Aorta (tissue), 5 donors: Measurements from ENCODE around the gene ERN1. TPM values are rescaled to one million over a fixed set of nuclear protein-coding genes. Genes with fewer than 3 reads are reported as not detected.

Source experiments
- ATAC-seq: fragments of 200-7000 bp; cut with Tn5 transposase; one replicate; pipeline ENCODE4 v1.9.1; 2022; ENCODE audit warnings: moderate library complexity; ENCODE audit not compliant: low FRiP score
- DNase-seq, 2 donors: peaks; one replicate each; pipeline ENCODE4 v3.0.0-alpha.2; 2020
- H3K27ac ChIP-seq, 2 donors: one replicate each; pipeline ENCODE4 v1.5.1; 2013; ENCODE audit warnings: low read length in 2 of 2, mild to moderate bottlenecking in 2 of 2, moderate library complexity in 2 of 2, control low read depth in 1 of 2, inconsistent platforms in 1 of 2, low read depth in 1 of 2
- H3K27me3 ChIP-seq, 2 donors: one replicate each; pipeline ENCODE4 v1.6.1; 2013; ENCODE audit warnings: control low read depth in 1 of 2, low read length in 1 of 2, mild to moderate bottlenecking in 1 of 2, moderate library complexity in 1 of 2; ENCODE audit not compliant: insufficient read depth in 2 of 2, control insufficient read depth in 1 of 2
- H3K36me3 ChIP-seq, 2 donors: one replicate each; pipeline ENCODE4 v1.6.1; 2013; ENCODE audit warnings: control low read depth in 1 of 2, low read length in 1 of 2, mild to moderate bottlenecking in 1 of 2; ENCODE audit not compliant: insufficient read depth in 2 of 2, control insufficient read depth in 1 of 2
- H3K4me1 ChIP-seq, 2 donors: one replicate each; pipeline ENCODE4 v1.6.1; 2013; ENCODE audit warnings: low read length in 2 of 2, control low read depth in 1 of 2, mild to moderate bottlenecking in 1 of 2, moderate library complexity in 1 of 2; ENCODE audit not compliant: insufficient read depth in 2 of 2, control insufficient read depth in 1 of 2
- H3K4me3 ChIP-seq, 2 donors: one replicate each; pipeline ENCODE4 v1.5.1; 2013; ENCODE audit warnings: low read length in 2 of 2, control low read depth in 1 of 2, mild to moderate bottlenecking in 1 of 2
- H3K9me3 ChIP-seq: one replicate; pipeline ENCODE4 v1.6.1; 2013; ENCODE audit warnings: mild to moderate bottlenecking, low read length; ENCODE audit not compliant: control insufficient read depth
- WGBS, 2 donors: extraction: QIAGEN DNeasy Blood & Tissue Kit; methylation state at CpG; one replicate each; pipeline ENCODE4 v1.1.7; 2013; 5-methylcytosine and 5-hydroxymethylcytosine counted together
- intact Hi-C, 2 donors: fragments of 100-400 bp; cut with DNase I; formaldehyde crosslinking; loops; one replicate each; pipeline versions ENCODE4 v1.14.2 to v1.15.0; 2022
- polyA plus RNA-seq, 2 donors: library from polyadenylated mRNA; stranded (reverse); fragments of 200-250 nt; gene quantifications; one replicate each; pipeline ENCODE4 v1.2.3, GENCODE V29; 2013
- total RNA-seq, 2 donors: library from RNA; stranded (reverse); fragmentation: NEBNext Ultra II Directional; extraction: Animal tissue kit (Norgen Biotek cat#: 25700); gene quantifications; one replicate each; pipeline ENCODE4 v1.2.1, GENCODE V29; 2021
- donor health status: healthy with polysubstance abuse.
- donor health status: Bipolar disorder and iron deficiency.
- donor health status: DM: no; HTN: no; CAD: no.
- donor health status: DM: no; HTN: no; CAD: no.
- donor health status: DM: yes; HTN: yes; CAD: no.

The ERN1 gene
- total and polyA plus RNA-seq, 4 donors = 1.0 to 31.0 (median 11.5) TPM

DNA sequence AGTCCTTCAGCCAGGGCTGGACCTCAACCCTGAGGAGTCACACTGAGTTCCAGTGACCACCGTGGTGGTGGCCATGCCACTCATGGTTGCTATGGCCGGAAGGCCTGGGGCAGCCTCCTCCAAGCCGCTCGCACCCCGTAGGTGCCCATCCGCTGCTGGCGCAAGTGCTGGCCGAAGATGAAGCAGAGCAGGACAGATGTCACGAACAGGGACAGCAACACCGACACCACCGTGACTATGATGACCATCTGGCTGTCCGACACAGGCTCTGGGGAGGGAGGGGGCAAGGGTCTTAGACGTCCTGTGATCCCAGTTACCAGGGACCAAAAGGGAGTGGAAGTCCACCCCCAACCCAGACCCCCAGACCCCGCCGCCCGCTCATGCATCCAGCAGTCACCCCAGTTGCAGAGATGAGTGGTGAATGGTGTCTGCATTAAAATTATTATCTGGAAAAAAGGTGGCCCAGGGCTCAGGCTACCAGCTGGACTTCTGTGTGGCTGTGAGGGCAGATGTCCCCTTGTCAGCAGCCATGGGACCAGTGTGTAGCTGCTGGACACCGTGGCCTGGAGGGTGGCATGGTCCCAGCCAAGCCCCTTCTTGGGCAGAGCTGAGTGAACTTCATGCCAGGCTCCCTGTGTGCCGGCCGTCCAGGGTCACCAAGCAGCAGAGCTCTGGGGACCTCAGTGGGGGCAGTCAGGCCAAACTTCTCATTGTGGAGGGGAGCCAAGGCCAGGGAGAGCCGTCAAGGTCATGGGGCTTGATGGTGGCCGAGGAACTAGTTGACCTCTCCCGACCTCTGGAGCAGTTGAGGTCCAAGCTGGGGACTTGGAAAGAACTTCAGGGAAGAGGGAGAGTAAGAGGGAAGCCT, 127.1 kb downstream of the ERN1 start:
- no peak overlapping the region for H3K4me3 ChIP-seq
- H3K9me3 ChIP-seq = no peaks in the 10 kb centered on the region
- intact Hi-C loops = no loop called here
- DNase-seq (peak; percentile 45 to 65), ATAC-seq (no peak)
- no peaks in the 10 kb centered on the region for H3K36me3 ChIP-seq
- H3K4me1 ChIP-seq = no peaks in the 10 kb centered on the region
- WGBS, 2 donors = 86 to 92% methylated on average over 22 of the region's 22 CpGs
- H3K27me3 ChIP-seq = no peaks in the 10 kb centered on the region
- H3K27ac ChIP-seq = no peak overlapping the region

DNA sequence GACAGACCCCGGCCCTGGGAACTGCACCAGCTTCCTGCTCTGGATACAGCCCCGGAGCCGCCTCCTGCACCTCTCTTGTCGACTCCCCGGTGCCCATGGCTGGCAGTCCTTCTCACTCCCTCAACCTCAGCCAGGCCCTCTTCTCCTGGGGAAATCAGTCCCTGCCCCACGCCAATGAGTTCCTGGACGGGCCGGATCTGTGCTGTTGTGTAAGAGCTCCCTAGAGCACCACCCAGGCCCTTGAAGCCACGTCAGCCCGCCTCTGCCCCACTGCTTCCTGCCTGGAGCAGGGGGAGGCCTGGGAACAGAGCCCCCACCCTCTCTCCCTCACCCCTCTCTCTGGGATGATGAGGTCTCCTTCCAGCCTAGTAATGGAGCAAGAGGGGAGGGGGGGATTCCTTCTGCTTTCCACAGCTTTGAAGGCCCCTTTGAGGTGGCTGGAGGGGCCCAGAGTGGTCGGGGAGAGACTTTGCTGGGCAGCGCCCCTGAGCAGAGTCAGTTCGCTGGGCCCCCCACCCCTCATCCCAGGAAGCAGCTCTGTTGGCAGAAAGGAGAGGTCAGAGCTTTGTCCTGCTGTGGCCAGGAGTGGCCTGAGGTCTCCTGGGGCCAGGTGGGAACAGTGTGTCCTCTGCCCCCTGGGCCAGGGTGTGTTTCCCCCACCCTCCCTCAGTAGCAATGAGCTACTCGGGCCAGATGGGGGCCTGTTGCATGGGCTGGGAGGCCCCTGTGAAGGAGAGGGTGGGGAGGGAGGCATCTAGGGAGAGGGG, 128.0 kb downstream of the ERN1 start:
- Histone ChIP-seq H3K27ac (no peak overlapping the region), H3K4me1 (no peaks in the 10 kb centered on the region), H3K27me3 (no peaks in the 10 kb centered on the region), H3K36me3 (no peaks in the 10 kb centered on the region), H3K9me3 (no peaks in the 10 kb centered on the region), H3K4me3 (no peak overlapping the region)
- intact Hi-C loops = no loop called here
- ATAC-seq (peak; percentile 53), DNase-seq (peak; percentile 79 to 80)
- WGBS, 2 donors = 87 to 90% methylated on average over 14 of the region's 14 CpGs

DNA sequence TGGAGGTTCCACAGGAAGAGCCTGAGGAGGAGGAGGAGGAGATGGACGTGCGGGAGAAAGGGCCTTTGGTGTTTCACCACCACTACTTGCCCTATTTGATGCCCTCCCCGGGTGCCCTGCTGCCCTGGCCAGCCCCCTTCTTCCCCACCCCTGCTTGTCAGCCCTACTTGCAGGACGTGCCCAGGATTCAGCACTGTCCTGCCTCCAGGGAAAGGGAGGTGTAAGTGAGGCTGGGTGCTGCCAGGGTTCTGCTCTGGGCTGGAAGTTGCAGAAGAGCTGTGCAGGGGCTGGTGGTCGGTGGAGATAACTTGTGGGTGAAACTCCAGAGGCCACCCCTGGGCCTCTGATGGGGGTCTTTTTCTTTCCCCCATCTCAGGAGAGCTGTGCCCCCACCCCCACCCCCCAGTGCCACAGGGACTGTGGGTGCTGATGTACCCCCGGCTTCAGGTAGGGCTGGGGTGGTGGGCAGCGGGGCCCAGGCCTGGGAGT, 128.8 kb downstream of the ERN1 start:
- H3K4me1 ChIP-seq = no peaks in the 10 kb centered on the region
- DNase-seq (peak; percentile 37 to 57), ATAC-seq (no peak)
- no peaks in the 10 kb centered on the region for H3K27me3 ChIP-seq
- intact Hi-C loops = no loop called here
- no peaks in the 10 kb centered on the region for H3K9me3 ChIP-seq
- H3K36me3 ChIP-seq = no peaks in the 10 kb centered on the region
- WGBS, 2 donors = 90 to 96% methylated on average over 7 of the region's 7 CpGs
- no peak overlapping the region for H3K27ac ChIP-seq
- no peak overlapping the region for H3K4me3 ChIP-seq

DNA sequence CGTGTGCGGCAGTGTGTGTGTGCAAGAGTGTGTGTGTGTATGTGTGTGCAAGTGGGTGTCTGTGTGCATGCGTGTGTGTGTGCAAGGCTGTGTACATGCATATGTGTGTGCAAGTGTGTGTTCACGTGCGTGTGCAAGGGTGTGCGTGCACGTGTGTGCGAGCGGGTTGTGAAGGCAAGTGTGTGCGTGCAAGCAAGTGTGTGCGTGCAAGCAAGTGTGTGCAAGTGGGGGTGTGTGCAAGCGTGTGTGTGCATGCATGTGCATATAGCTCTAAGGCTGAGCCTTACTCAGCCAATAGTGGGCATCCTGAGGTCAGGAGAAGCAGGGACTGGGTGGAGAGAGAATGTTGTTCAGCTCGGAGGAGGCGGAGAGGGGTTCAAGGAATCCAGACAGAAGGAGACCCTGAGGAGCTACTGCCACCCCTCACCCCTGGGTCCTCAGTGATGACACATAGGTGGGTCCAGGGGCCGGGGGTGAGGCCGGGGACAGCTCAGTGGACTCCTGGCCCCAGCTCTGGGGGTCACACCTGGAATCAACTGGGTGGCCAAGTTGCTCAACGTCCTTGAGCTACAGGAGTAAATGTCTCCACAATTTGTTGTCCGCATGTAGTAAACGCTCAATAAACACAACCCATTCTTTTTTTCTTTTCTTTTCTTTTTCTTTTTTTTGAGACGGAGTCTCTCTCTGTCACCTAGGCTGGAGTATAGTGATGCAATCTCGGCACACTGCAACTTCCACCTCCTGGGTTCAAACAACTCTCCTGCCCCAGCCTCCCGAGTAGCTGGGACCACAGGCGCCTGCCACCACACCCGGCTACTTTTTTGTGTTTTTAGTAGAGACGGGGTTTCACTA, 130.0 kb downstream of the ERN1 start:
- Histone ChIP-seq H3K4me1 (no peaks in the 10 kb centered on the region), H3K27me3 (no peaks in the 10 kb centered on the region), H3K9me3 (no peaks in the 10 kb centered on the region), H3K27ac (no peak overlapping the region), H3K4me3 (no peak overlapping the region), H3K36me3 (no peaks in the 10 kb centered on the region)
- intact Hi-C loops = no loop called here
- ATAC-seq (no peak), DNase-seq (peak; percentile 32 to 55)
- 87 to 89% methylated on average over 24 to 25 of the region's 25 CpGs for WGBS, 2 donors

- H3K27me3 ChIP-seq = no peaks in the 10 kb centered on the region
- 33 to 34% methylated on average over 26 to 33 of the region's 33 CpGs for WGBS, 2 donors
Measured at GRCh38 chr17:63998721-63999679, 130.9 kb downstream of the ERN1 start.

GRCh38 chr17:63998050-63998720, 131.8 kb downstream of the ERN1 start, which contains the start of gene PRR29:
PRR29 (plus strand) TSS chr17:63998351; CDS start chr17:63998365, 14 bp downstream.
- intact Hi-C loops = no loop called here
- Histone ChIP-seq H3K4me3 (peak within 1 kb of the TSS in 1 of 2 donors; percentile 17), H3K36me3 (no peaks in the 10 kb centered on the region), H3K27me3 (no peaks in the 10 kb centered on the region), H3K4me1 (no peaks in the 10 kb centered on the region), H3K27ac (no peak within 1 kb of the TSS), H3K9me3 (no peaks in the 10 kb centered on the region)
- peak; percentile 58 for ATAC-seq
- DNase-seq = peak; percentile 79 to 88
- 1% methylated on average over 34 to 43 of the region's 43 CpGs for WGBS, 2 donors

More at GRCh38 chr17:63998721-63999679, 130.9 kb downstream of the ERN1 start:
- no peaks in the 10 kb centered on the region for H3K36me3 ChIP-seq
- peak overlapping the region in 1 of 2 donors; percentile 17 for H3K4me3 ChIP-seq
- no peak overlapping the region for H3K27ac ChIP-seq
- intact Hi-C loops = no loop called here
- H3K9me3 ChIP-seq = no peaks in the 10 kb centered on the region
- no peaks in the 10 kb centered on the region for H3K4me1 ChIP-seq
- ATAC-seq (no peak), DNase-seq (peak; percentile 47 to 74)

DNA sequence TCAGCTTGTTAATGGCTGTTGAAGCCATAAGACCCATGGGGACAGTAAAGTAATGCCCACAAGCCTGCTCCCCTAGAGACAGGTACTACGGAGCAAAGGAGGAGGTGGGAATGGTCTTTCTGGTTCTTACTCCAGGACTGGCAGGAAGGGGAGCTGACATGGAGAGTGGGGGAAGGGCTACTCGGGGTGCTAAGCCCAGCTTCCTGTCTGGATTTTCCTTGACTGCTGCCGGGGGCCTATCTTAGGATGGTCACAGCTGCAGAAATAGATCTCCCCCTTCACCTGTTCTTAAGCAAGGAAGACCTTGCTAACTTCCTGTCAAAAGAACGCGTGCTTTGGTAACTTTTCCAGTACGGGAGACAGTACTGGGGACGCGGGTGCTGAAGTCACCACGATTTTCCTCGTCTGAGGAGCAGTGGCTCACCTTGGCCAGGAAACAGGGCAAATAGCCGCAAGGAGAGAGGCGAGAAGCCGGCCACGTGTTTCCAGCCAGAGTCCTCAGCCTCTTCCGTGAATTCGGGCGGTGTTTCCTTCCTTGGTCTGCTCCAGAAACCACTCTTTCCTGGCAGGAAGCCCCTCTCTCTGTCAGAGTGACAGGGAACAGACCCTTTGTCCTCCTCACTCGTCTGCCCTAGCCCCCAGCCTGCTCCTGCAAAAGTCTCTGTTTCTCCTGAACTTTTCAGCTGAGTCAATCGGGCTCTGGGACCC, 132.4 kb downstream of the ERN1 start:
- Histone ChIP-seq H3K27ac (no peak overlapping the region), H3K27me3 (no peaks in the 10 kb centered on the region), H3K36me3 (no peaks in the 10 kb centered on the region), H3K9me3 (no peaks in the 10 kb centered on the region), H3K4me1 (no peaks in the 10 kb centered on the region), H3K4me3 (peak overlapping the region in 1 of 2 donors; percentile 17)
- no peak for ATAC-seq
- 20% methylated on average over 19 of the region's 19 CpGs for WGBS, 2 donors
- intact Hi-C loops = no loop called here
- peak; percentile 33 to 69 for DNase-seq
